Gastroesophageal sphincter (tissue), 4 donors: ENCODE measurements around the gene ANKRD13C. TPM values are rescaled to one million over a fixed set of nuclear protein-coding genes. Genes with fewer than 3 reads are reported as not detected.

Source experiments
- ATAC-seq: fragments of 150-250 bp; one replicate; pipeline ENCODE4 v1.9.1; 2016; ENCODE audit warnings: mild to moderate bottlenecking, moderate library complexity
- H3K27ac ChIP-seq, 4 donors: fragments of 200-600 bp; sonication (generic) in 3 of 4; 1 replicate in 3 of 4; 2 replicates in 1 of 4; pipeline ENCODE4 v1.5.1; 2016 to 2019
- H3K27me3 ChIP-seq: fragments of 200-600 bp; sonication (generic); one replicate; pipeline ENCODE4 v1.5.1; 2019
- H3K36me3 ChIP-seq, 2 donors: fragments of 200-600 bp; sonication (generic); one replicate each; pipeline ENCODE4 v1.5.1; 2019; ENCODE audit warnings: control low read depth in 1 of 2
- H3K4me1 ChIP-seq, 3 donors: fragments of 200-600 bp; sonication (generic); 1 replicate in 2 of 3; 2 replicates in 1 of 3; pipeline ENCODE4 v1.5.1; 2016 to 2019; ENCODE audit warnings: control low read depth in 2 of 3
- H3K4me3 ChIP-seq, 2 donors: fragments of 200-600 bp; sonication (generic); one replicate each; pipeline ENCODE4 v1.5.1; 2019; ENCODE audit warnings: mild to moderate bottlenecking in 1 of 2, moderate library complexity in 1 of 2
- H3K9me3 ChIP-seq, 3 donors: fragments of 200-600 bp; sonication (generic); one replicate each; pipeline ENCODE4 v1.5.1; 2017 to 2019; ENCODE audit warnings: control low read depth in 2 of 3
- EP300 ChIP-seq: sonication (generic); formaldehyde crosslinking; IDR thresholded peaks from one replicate; pipeline ENCODE4 v1.6.1; 2017; ENCODE audit warnings: antibody characterized with exemption, mild to moderate bottlenecking
- POLR2A ChIP-seq, 2 donors: fragments of 450-650 bp; IDR thresholded peaks; one replicate each; pipeline ENCODE4 v1.6.1; 2017; ENCODE audit warnings: antibody characterized with exemption in 2 of 2, mild to moderate bottlenecking in 2 of 2, moderate library complexity in 1 of 2
- POLR2AphosphoS5 ChIP-seq: sonication (generic); formaldehyde crosslinking; IDR thresholded peaks from one replicate; pipeline ENCODE4 v1.6.1; 2017; ENCODE audit warnings: antibody characterized with exemption
- WGBS, 2 donors: methylation state at CpG; one replicate each; pipeline ENCODE4 v1.1.5; 2018; ENCODE audit warnings: low coverage in 1 of 2; 5-methylcytosine and 5-hydroxymethylcytosine counted together
- total RNA-seq, 4 donors: library from RNA; depleted of rRNA; stranded (reverse); fragments of >200 nt; gene quantifications; one replicate each; pipeline ENCODE4 v1.1.0, GENCODE V29; 2016
- TF ChIP-seq, protein P1 (sequence below), 4 experiments: fragments of 200-600 bp in 2 of 4; fragments of 450-650 bp in 2 of 4; sonication (generic) in 1 of 4; IDR thresholded peaks; one replicate each; pipeline ENCODE4 v1.5.1; 2017 to 2019; ENCODE audit warnings: antibody characterized with exemption in 4 of 4, mild to moderate bottlenecking in 2 of 4, moderate library complexity in 2 of 4

The ANKRD13C gene
- total RNA-seq, 4 donors from 2014 or later, result 20.5 to 37.5 (median 26.5) TPM

DNA sequence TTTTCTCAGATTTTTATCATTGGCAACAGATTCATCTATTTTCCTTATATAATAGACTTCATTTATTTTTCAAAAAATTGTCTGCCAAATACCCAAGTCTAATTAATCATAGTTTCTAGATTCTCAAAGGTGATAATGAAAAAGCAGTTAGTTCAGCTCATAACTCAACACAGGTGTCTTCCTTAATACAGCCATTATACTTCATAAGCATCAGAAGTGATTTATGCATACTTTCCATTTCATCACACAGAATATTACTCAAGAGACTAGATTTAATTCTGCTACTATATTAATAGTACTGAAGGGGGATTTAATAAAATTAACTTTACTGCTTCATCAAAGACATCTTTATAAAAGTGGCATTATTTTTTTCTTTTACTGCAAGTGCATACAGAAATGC, 114.6 kb downstream of the ANKRD13C start:
- peaks cover 56 to 100% of the 10 kb centered on the region in 2 donors for H3K36me3 ChIP-seq
- no peak overlapping the region for H3K4me3 ChIP-seq
- no peaks in the 10 kb centered on the region for H3K27me3 ChIP-seq
- no peak for ATAC-seq
- H3K9me3 ChIP-seq, result no peaks in the 10 kb centered on the region
- H3K27ac ChIP-seq, result no peak overlapping the region
- TF ChIP-seq POLR2AphosphoS5, result no peak
- TF ChIP-seq, protein P1, sequence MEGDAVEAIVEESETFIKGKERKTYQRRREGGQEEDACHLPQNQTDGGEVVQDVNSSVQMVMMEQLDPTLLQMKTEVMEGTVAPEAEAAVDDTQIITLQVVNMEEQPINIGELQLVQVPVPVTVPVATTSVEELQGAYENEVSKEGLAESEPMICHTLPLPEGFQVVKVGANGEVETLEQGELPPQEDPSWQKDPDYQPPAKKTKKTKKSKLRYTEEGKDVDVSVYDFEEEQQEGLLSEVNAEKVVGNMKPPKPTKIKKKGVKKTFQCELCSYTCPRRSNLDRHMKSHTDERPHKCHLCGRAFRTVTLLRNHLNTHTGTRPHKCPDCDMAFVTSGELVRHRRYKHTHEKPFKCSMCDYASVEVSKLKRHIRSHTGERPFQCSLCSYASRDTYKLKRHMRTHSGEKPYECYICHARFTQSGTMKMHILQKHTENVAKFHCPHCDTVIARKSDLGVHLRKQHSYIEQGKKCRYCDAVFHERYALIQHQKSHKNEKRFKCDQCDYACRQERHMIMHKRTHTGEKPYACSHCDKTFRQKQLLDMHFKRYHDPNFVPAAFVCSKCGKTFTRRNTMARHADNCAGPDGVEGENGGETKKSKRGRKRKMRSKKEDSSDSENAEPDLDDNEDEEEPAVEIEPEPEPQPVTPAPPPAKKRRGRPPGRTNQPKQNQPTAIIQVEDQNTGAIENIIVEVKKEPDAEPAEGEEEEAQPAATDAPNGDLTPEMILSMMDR (IDR thresholded peaks at IDR 0.05), result no peak
- no peak for TF ChIP-seq POLR2A (IDR thresholded peaks at IDR 0.05)
- no peak for TF ChIP-seq EP300
- no peaks in the 10 kb centered on the region for H3K4me1 ChIP-seq

DNA sequence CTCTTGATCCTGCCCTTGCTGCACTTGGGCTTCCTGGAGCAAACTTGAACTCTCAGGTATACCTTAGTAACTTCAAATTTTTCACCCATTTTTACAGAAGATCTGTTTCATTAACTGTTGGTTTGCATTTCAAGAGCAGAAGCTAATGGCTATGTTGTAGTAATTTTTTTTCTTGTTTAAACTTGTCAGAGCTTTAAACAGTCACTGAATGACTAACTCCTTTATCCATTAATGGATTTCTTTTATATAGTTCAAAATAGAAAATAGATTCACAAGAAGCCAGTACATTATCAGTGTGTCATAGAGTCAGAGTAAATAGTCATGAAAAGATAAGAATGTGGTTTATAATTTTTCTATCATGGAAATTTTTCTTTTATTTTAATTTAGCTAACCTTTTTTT, 119.8 kb downstream of the ANKRD13C start:
- no peaks in the 10 kb centered on the region for H3K27me3 ChIP-seq
- H3K4me1 ChIP-seq, result no peaks in the 10 kb centered on the region
- no peaks in the 10 kb centered on the region for H3K9me3 ChIP-seq
- TF ChIP-seq EP300 (no peak), POLR2A (IDR thresholded peaks at IDR 0.05) (no peak), POLR2AphosphoS5 (no peak)
- TF ChIP-seq, protein P1 (IDR thresholded peaks at IDR 0.05), result no peak
- ATAC-seq, result no peak
- no peak overlapping the region for H3K27ac ChIP-seq
- H3K4me3 ChIP-seq, result no peak overlapping the region
- peaks cover 41 to 100% of the 10 kb centered on the region in 2 donors for H3K36me3 ChIP-seq

DNA sequence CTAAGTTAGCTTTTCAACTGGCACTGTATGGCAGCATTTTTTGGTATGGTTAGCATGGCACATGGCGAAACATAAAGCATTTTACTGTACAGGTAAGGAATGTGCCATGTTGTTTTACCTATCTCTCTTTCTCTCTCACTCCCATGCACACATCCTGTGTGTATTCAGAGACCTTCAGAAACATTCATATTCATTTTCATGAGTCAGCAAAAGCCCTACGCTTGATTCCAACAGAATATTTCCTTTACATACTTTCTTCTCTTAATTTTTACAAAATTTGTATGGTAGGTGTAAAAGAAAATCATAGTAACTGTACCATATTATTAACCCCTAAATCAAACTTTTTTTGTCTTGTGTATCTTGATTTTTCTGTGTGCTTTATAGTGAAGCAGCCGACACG, 123.0 kb downstream of the ANKRD13C start:
- Histone ChIP-seq H3K4me3 (no peak overlapping the region), H3K36me3 (peaks cover 21 to 83% of the 10 kb centered on the region in 2 donors), H3K27ac (no peak overlapping the region), H3K27me3 (no peaks in the 10 kb centered on the region), H3K9me3 (no peaks in the 10 kb centered on the region), H3K4me1 (peaks cover 3 to 26% (median 11%) of the 10 kb centered on the region in 3 donors)
- no peak for ATAC-seq
- WGBS, 2 donors, result 93 to 100% methylated on average over 3 to 4 of the region's 4 CpGs
- TF ChIP-seq POLR2A (IDR thresholded peaks at IDR 0.05) (no peak), POLR2AphosphoS5 (no peak), EP300 (no peak)
- TF ChIP-seq, protein P1 (IDR thresholded peaks at IDR 0.05), result no peak

DNA sequence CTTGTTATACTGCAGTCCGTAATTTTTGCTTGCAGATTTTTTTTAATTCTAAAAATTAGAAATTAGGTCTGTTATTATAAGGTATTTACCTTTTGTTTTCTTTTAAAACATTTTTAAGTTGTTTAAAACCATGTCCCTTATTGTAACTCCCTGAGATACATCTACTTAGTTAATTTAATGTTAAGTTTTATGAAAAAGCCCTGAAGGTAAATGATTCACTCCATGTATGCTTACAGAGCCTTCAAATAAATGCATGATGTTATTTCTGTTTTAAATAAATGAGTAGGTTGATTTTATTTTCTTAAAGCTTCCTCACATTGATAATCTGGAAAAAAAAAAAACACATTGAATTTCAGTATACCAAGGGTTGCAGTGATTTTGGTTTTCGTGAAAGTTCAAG, 125.9 kb downstream of the ANKRD13C start:
- H3K36me3 ChIP-seq, result peaks cover 11 to 69% of the 10 kb centered on the region in 2 donors

DNA sequence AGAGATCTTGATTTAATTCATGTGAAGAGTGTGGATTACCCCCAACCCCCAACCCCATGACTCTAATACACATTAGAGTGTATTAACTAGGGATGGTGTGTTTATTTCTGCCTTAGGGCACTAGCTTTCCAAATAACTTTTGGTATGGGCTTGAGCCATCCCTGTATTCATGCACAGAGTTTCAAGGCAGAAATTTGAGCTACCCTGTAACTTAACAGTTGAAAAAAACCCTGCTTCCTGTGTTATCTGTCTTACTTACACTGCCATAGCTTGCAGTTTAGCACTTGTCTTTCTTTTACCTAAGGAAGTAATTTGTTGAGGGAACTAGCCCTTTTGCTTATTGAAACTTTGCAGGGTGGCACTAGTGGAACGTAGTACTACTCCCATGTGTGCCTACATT, 127.1 kb downstream of the ANKRD13C start:
- no peak overlapping the region for H3K4me3 ChIP-seq
- H3K9me3 ChIP-seq, result no peaks in the 10 kb centered on the region
- H3K27ac ChIP-seq, result no peak overlapping the region
- 18 to 30% methylated on average over 1 of the region's 1 CpG for WGBS, 2 donors
- H3K27me3 ChIP-seq, result no peaks in the 10 kb centered on the region
- TF ChIP-seq POLR2A (IDR thresholded peaks at IDR 0.05), result no peak
- TF ChIP-seq EP300, result no peak
- TF ChIP-seq POLR2AphosphoS5, result no peak
- TF ChIP-seq, protein P1 (IDR thresholded peaks at IDR 0.05), result no peak
- peaks cover 6 to 61% of the 10 kb centered on the region in 2 donors for H3K36me3 ChIP-seq
- peaks cover 14 to 66% (median 29%) of the 10 kb centered on the region in 3 donors for H3K4me1 ChIP-seq
- no peak for ATAC-seq

More for the DNA sequence above, 125.9 kb downstream of the ANKRD13C start:
- no peaks in the 10 kb centered on the region for H3K9me3 ChIP-seq
- no peak overlapping the region for H3K4me3 ChIP-seq
- ATAC-seq, result no peak
- H3K4me1 ChIP-seq, result peaks cover 9 to 54% (median 20%) of the 10 kb centered on the region in 3 donors
- 55 to 76% methylated on average over 2 of the region's 2 CpGs for WGBS, 2 donors
- H3K27ac ChIP-seq, result no peak overlapping the region
- no peak for TF ChIP-seq POLR2A (IDR thresholded peaks at IDR 0.05)
- TF ChIP-seq, protein P1 (IDR thresholded peaks at IDR 0.05), result no peak
- TF ChIP-seq POLR2AphosphoS5, result no peak
- no peaks in the 10 kb centered on the region for H3K27me3 ChIP-seq
